Lung (tissue), 12 donors: ENCODE measurements around the gene CACNA1A. TPM values are rescaled to one million over a fixed set of nuclear protein-coding genes. Genes with fewer than 3 reads are reported as not detected.

ENCODE experiments used
- ATAC-seq: fragments of 200-7000 bp; cut with Tn5 transposase; one replicate; pipeline ENCODE4 v1.9.1; 2020; ENCODE audit warnings: moderate number of reproducible peaks; ENCODE audit not compliant: insufficient read depth, low FRiP score
- DNase-seq, 3 donors: peaks; one replicate each; pipeline ENCODE4 v3.0.0-alpha.2; 2013 to 2017
- H3K27ac ChIP-seq, 2 donors: one replicate each; pipeline ENCODE4 v1.5.1; 2013; ENCODE audit warnings: mild to moderate bottlenecking in 2 of 2, moderate library complexity in 2 of 2, control low read depth in 1 of 2, inconsistent platforms in 1 of 2, low read depth in 1 of 2, low read length in 1 of 2
- H3K27me3 ChIP-seq, 3 donors: one replicate each; pipeline ENCODE4 v1.5.1; 2013; ENCODE audit warnings: low read length in 2 of 3; ENCODE audit not compliant: control insufficient read depth in 3 of 3, insufficient read depth in 3 of 3
- H3K36me3 ChIP-seq, 4 donors: one replicate each; pipeline ENCODE4 v1.5.1; 2013; ENCODE audit warnings: low read length in 4 of 4, mild to moderate bottlenecking in 1 of 4, moderate library complexity in 1 of 4; ENCODE audit not compliant: control insufficient read depth in 4 of 4, insufficient read depth in 4 of 4
- H3K4me1 ChIP-seq, 5 donors: one replicate each; pipeline ENCODE4 v1.5.1; 2013; ENCODE audit warnings: low read length in 5 of 5, mild to moderate bottlenecking in 2 of 5, moderate library complexity in 1 of 5; ENCODE audit not compliant: control insufficient read depth in 5 of 5, insufficient read depth in 5 of 5
- H3K4me3 ChIP-seq: one replicate; pipeline ENCODE4 v1.5.1; 2013; ENCODE audit warnings: mild to moderate bottlenecking, control low read depth, moderate library complexity
- H3K9ac ChIP-seq, 2 donors: one replicate each; pipeline ENCODE4 v1.5.1; 2013; ENCODE audit warnings: low read length in 2 of 2, control low read depth in 1 of 2; ENCODE audit not compliant: insufficient read depth in 1 of 2
- H3K9me3 ChIP-seq, 4 donors: one replicate each; pipeline ENCODE4 v1.5.1; 2013; ENCODE audit warnings: low read length in 3 of 4, mild to moderate bottlenecking in 1 of 4, moderate library complexity in 1 of 4; ENCODE audit not compliant: control insufficient read depth in 4 of 4, insufficient read depth in 3 of 4
- WGBS, 2 donors: extraction: QIAGEN DNeasy Blood & Tissue Kit; methylation state at CpG; one replicate each; pipeline ENCODE4 v1.1.7; 2013; 5-methylcytosine and 5-hydroxymethylcytosine counted together
- polyA plus RNA-seq, 2 donors: library from polyadenylated mRNA; stranded (reverse); fragments of 200-250 nt; gene quantifications; one replicate each; pipeline ENCODE4 v1.2.1, GENCODE V29; 2013
- total RNA-seq, 2 donors: library from RNA; depleted of rRNA in 1 of 2; stranded (reverse); fragments of >200 nt in 1 of 2; gene quantifications; one replicate each; pipeline ENCODE4 v1.2.1, GENCODE V29; 2014 to 2021
- TF ChIP-seq, protein P1 (sequence below): IDR thresholded peaks from 2 replicates; pipeline ENCODE4 v1.5.1; 2012; ENCODE audit warnings: mild to moderate bottlenecking; ENCODE audit errors: control extremely low read depth, extremely low read depth
- donor health status: control.
- donor health status: control.
- donor health status: Bipolar disorder and iron deficiency.
- donor health status: healthy.
- donor health status: DM: yes; HTN: yes; CAD: no.

CACNA1A gene
- total and polyA plus RNA-seq, 4 donors, result 0.27 to 1.00 (median 0.75) TPM

DNA sequence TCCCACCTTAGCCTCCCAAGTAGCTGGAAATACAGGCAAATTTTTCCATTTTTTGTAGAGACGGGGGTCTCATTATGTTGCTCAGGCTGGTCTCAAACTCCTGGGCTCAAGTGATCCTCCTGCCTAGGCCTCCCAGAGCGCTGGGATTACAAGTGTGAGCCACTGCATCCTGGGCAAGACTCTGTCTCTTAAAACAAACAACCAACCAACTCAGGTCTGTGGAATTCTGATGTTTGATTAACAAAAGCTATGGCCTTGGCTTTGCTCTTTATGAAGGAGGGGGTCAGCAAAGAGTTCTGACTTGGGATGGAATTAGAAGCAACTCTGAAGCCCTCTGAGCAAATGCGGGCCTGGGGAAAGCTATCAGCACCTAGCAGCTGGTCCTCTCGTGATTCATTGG, 238.4 kb downstream of the CACNA1A start:
- 77 to 82% methylated on average over 4 of the region's 4 CpGs for WGBS, 2 donors
- Histone ChIP-seq H3K9ac (no peak overlapping the region), H3K27me3 (no peaks in the 10 kb centered on the region), H3K27ac (no peak overlapping the region), H3K36me3 (no peaks in the 10 kb centered on the region), H3K4me1 (no peaks in the 10 kb centered on the region), H3K4me3 (no peak overlapping the region), H3K9me3 (peaks cover 0 to 5% (median 0%) of the 10 kb centered on the region in 4 donors)
- DNase-seq (no peak), ATAC-seq (no peak)
- TF ChIP-seq, protein P1, sequence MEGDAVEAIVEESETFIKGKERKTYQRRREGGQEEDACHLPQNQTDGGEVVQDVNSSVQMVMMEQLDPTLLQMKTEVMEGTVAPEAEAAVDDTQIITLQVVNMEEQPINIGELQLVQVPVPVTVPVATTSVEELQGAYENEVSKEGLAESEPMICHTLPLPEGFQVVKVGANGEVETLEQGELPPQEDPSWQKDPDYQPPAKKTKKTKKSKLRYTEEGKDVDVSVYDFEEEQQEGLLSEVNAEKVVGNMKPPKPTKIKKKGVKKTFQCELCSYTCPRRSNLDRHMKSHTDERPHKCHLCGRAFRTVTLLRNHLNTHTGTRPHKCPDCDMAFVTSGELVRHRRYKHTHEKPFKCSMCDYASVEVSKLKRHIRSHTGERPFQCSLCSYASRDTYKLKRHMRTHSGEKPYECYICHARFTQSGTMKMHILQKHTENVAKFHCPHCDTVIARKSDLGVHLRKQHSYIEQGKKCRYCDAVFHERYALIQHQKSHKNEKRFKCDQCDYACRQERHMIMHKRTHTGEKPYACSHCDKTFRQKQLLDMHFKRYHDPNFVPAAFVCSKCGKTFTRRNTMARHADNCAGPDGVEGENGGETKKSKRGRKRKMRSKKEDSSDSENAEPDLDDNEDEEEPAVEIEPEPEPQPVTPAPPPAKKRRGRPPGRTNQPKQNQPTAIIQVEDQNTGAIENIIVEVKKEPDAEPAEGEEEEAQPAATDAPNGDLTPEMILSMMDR, result no peak

DNA sequence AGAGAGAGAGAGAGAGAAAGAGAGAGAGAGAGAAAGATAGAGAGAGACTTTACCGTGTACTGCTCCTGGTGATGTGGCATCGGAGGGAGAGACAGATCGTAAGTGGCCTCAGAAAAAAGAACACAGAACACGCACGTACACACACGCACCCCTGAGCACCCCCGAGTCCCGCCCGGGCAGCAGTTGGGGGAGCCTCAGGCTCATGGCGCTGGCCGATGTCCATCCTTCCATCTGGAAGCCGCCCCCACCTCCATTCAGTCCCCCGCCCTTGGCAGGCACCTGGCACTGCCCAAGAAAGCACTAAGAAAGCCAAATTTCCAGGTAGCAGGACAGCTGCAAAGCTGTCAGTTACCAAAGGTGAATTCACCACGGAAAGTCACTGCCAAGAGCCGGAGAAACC, 239.1 kb downstream of the CACNA1A start:
- Histone ChIP-seq H3K36me3 (no peaks in the 10 kb centered on the region), H3K4me1 (no peaks in the 10 kb centered on the region), H3K27ac (no peak overlapping the region), H3K9ac (no peak overlapping the region), H3K4me3 (no peak overlapping the region), H3K27me3 (no peaks in the 10 kb centered on the region), H3K9me3 (peaks cover 0 to 5% (median 0%) of the 10 kb centered on the region in 4 donors)
- ATAC-seq, result no peak
- DNase-seq, result no peak
- TF ChIP-seq, protein P1, result no peak
- 88 to 94% methylated on average over 15 of the region's 15 CpGs for WGBS, 2 donors

DNA sequence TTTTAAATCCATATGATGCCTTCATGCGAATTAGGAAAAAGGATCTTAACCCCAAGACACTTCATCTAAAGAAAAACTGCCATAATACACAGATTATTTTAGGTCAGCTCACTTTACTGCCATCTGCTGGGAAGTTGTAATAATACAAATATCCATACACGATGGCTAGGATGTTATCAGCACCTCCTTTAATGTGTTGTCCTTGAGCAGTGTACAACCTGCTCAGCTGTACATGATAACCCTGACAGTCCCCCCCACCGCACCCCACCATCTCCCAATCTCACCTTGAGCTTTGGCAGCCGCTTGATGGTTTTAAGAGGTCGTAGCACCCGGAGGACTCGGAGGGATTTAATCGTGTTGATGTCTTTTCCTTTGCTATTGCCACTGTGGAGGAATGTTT, 243.8 kb downstream of the CACNA1A start:
- 56 to 63% methylated on average over 8 of the region's 8 CpGs for WGBS, 2 donors
- Histone ChIP-seq H3K9ac (no peak overlapping the region), H3K27ac (no peak overlapping the region), H3K27me3 (no peaks in the 10 kb centered on the region), H3K36me3 (no peaks in the 10 kb centered on the region), H3K9me3 (no peaks in the 10 kb centered on the region), H3K4me1 (peaks cover 0 to 4% (median 0%) of the 10 kb centered on the region in 5 donors), H3K4me3 (no peak overlapping the region)
- TF ChIP-seq, protein P1, result peak; percentile 37
- peak in 2 of 3 donors; percentile 83 to 85 for DNase-seq
- ATAC-seq, result no peak

DNA sequence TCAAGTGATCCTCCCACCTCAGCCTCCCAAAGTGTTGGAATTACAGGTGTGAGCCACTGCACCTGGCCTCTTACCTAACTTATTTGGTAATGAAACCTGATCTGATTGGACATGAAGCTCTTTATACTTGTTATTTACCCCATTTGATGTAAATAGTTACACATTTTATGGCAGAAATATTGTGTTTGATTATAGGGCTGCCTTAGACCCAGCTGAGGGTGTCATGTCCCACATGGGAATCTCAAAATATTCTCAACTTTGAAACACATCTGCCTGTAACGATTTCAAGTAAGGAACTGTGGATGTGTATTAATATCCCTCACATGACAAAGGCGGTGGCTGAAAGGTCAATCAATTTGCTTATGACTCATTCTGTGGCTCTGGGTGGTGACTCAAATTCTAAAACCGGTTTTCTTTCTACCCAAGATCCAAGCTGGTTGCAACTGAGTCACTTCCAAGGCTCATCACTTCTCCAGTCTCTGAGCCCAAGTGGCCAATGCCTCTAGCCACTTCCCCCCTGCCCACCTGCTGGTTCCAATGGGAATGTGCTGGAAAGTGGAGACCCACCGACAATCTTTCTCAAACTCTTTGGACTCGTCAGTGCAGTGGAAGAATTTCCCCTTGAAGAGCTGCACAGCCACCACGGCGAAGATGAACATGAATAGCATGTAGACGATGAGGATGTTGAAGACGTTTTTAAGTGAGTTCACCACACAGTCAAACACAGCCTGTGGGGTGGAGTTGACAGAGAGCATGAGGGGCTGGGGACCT, 245.2 kb downstream of the CACNA1A start:
- ATAC-seq, result peak; percentile 73
- Histone ChIP-seq H3K36me3 (no peaks in the 10 kb centered on the region), H3K9me3 (peaks cover 0 to 5% (median 0%) of the 10 kb centered on the region in 4 donors), H3K27ac (no peak overlapping the region), H3K4me3 (no peak overlapping the region), H3K9ac (no peak overlapping the region), H3K27me3 (no peaks in the 10 kb centered on the region), H3K4me1 (peaks cover 0 to 4% (median 0%) of the 10 kb centered on the region in 5 donors)
- 60 to 83% methylated on average over 9 of the region's 9 CpGs for WGBS, 2 donors
- DNase-seq, result no peak
- TF ChIP-seq, protein P1, result no peak
